B cell (primary cell): ENCODE measurements around the gene ANXA4. TPM values are rescaled to one million over a fixed set of nuclear protein-coding genes. Genes with fewer than 3 reads are reported as not detected.

Source experiments
- ATAC-seq: fragments of 200-7000 bp; cut with Tn5 transposase; one replicate; pipeline ENCODE4 v1.10.0; 2021; ENCODE audit warnings: low read depth, mild to moderate bottlenecking, moderate number of reproducible peaks, moderate library complexity
- CTCF ChIA-PET: fragments of 350-600 bp; sonication (Branson Sonifier 250); formaldehyde crosslinking; loops from one replicate; lab custom pipeline; 2021; ENCODE audit warnings: antibody characterized with exemption, inconsistent platforms; lab: Charles Lee
- POLR2A ChIA-PET: fragments of 350-600 bp; sonication (Branson Sonifier 250); formaldehyde crosslinking; loops from one replicate; lab custom pipeline; 2021; ENCODE audit warnings: antibody characterized with exemption; lab: Charles Lee
- DNase-seq: peaks from one replicate; pipeline ENCODE4 v3.0.0; 2013
- H2AFZ ChIP-seq: 2 replicates; pipeline ENCODE4 v1.6.1; 2012; ENCODE audit warnings: mild to moderate bottlenecking, low read depth, low read length; ENCODE audit not compliant: insufficient read depth, poor library complexity, severe bottlenecking
- H3K27ac ChIP-seq, 2 donors: 1 replicate in 1 of 2; 2 replicates in 1 of 2; pipeline ENCODE4 v1.5.1; 2012 to 2013; ENCODE audit warnings: low read length in 2 of 2, mild to moderate bottlenecking in 2 of 2, moderate library complexity in 1 of 2
- H3K27me3 ChIP-seq, 4 experiments: fragments of 200-600 bp in 1 of 4; sonication (generic) in 1 of 4; replicated peaks in 1 of 4; 1 replicate in 2 of 4; 2 replicates in 2 of 4; pipeline versions ENCODE4 v1.6.1 to v1.7.0; 2013 to 2016; ENCODE audit warnings: low read length in 3 of 4, mild to moderate bottlenecking in 2 of 4, mixed read lengths in 1 of 4, moderate library complexity in 1 of 4; ENCODE audit not compliant: insufficient read depth in 4 of 4, control insufficient read depth in 3 of 4; ENCODE audit errors: control extremely low read depth in 1 of 4
- H3K36me3 ChIP-seq, 2 experiments: replicated peaks in 1 of 2; 1 replicate in 1 of 2; 2 replicates in 1 of 2; pipeline versions ENCODE4 v1.6.1 to v1.7.1; 2013; ENCODE audit warnings: low read length in 1 of 2; ENCODE audit not compliant: insufficient read depth in 2 of 2, control insufficient read depth in 1 of 2; ENCODE audit errors: control extremely low read depth in 1 of 2, extremely low read depth in 1 of 2
- H3K4me1 ChIP-seq, 2 donors: fragments of 200-600 bp in 1 of 2; sonication (generic) in 1 of 2; 1 replicate in 1 of 2; 2 replicates in 1 of 2; pipeline versions ENCODE4 v1.5.1 to v1.6.1; 2013 to 2017; ENCODE audit warnings: low read length in 2 of 2; ENCODE audit not compliant: control insufficient read depth in 2 of 2, insufficient read depth in 2 of 2
- H3K4me2 ChIP-seq: replicated peaks from 2 replicates; pipeline ENCODE3; 2012; ENCODE audit warnings: mild to moderate bottlenecking, low read depth, low read length; ENCODE audit not compliant: poor library complexity, severe bottlenecking
- H3K4me3 ChIP-seq, 5 experiments: fragments of 200-600 bp in 1 of 5; sonication (generic) in 1 of 5; 1 replicate in 3 of 5; 2 replicates in 2 of 5; pipeline versions ENCODE4 v1.5.1 to v1.7.0; 2011 to 2016; ENCODE audit warnings: low read length in 4 of 5, mild to moderate bottlenecking in 4 of 5, low read depth in 2 of 5, control low read depth in 1 of 5, moderate library complexity in 1 of 5; ENCODE audit not compliant: insufficient read depth in 1 of 5; ENCODE audit errors: control extremely low read depth in 1 of 5, extremely low read depth in 1 of 5
- H3K79me2 ChIP-seq: fragments of 200-600 bp; sonication (generic); one replicate; pipeline ENCODE4 v1.6.0; 2016; ENCODE audit warnings: low read length; ENCODE audit not compliant: control insufficient read depth, insufficient read depth
- H3K9ac ChIP-seq: fragments of 200-600 bp; sonication (generic); 2 replicates; pipeline ENCODE4 v1.6.1; 2017; ENCODE audit warnings: mild to moderate bottlenecking, low read length, moderate library complexity
- H3K9me3 ChIP-seq, 3 donors: one replicate each; pipeline versions ENCODE4 v1.6.1 to v1.7.1; 2013; ENCODE audit warnings: low read length in 2 of 3; ENCODE audit not compliant: control insufficient read depth in 2 of 3, insufficient read depth in 1 of 3; ENCODE audit errors: control extremely low read depth in 1 of 3
- H4K20me1 ChIP-seq: 2 replicates; pipeline ENCODE4 v1.6.0; 2012; ENCODE audit warnings: mild to moderate bottlenecking, low read length; ENCODE audit not compliant: insufficient read depth, control insufficient read depth, poor library complexity, severe bottlenecking
- H3K27ac Mint-ChIP-seq: one replicate; pipeline ENCODE4 v1.8.0; 2021; ENCODE audit warnings: mixed read lengths
- H3K27me3 Mint-ChIP-seq: one replicate; pipeline ENCODE4 v1.8.0; 2021; ENCODE audit warnings: mixed read lengths
- H3K4me1 Mint-ChIP-seq: one replicate; pipeline ENCODE4 v1.8.0; 2021; ENCODE audit warnings: mixed read lengths
- H3K4me3 Mint-ChIP-seq: one replicate; pipeline ENCODE4 v1.8.0; 2021; ENCODE audit warnings: mixed read lengths
- H3K9me3 Mint-ChIP-seq: one replicate; pipeline ENCODE4 v1.8.0; 2022; ENCODE audit warnings: mixed read lengths; ENCODE audit not compliant: insufficient read depth
- EZH2 ChIP-seq: IDR thresholded peaks from 2 replicates; pipeline ENCODE4 v1.6.1; 2012; ENCODE audit warnings: borderline replicate concordance, low read depth, mild to moderate bottlenecking, moderate library complexity, low read length; ENCODE audit not compliant: insufficient read depth, poor library complexity, severe bottlenecking
- WGBS: methylation state at CpG from one replicate; pipeline ENCODE4 v1.1.5; 2013; ENCODE audit warnings: missing lambda C conversion rate; ENCODE audit not compliant: insufficient coverage; 5-methylcytosine and 5-hydroxymethylcytosine counted together
- intact Hi-C: fragments of 100-400 bp; cut with micrococcal nuclease; formaldehyde crosslinking; loops from one replicate; pipeline ENCODE4 v1.10.0; 2022
- polyA plus RNA-seq: library from polyadenylated mRNA; depleted of rRNA; stranded (reverse); fragments of >200 nt; gene quantifications from 2 replicates; pipeline ENCODE4 v1.2.3, GENCODE V29; 2012
- total RNA-seq, 2 donors: library from RNA; stranded (reverse); fragments of 120-200 nt in 1 of 2; gene quantifications; 1 replicate in 1 of 2; 2 replicates in 1 of 2; pipeline versions ENCODE4 v1.2.3 to v1.2.4, GENCODE V29; 2013 to 2022
- TF ChIP-seq, protein P1 (sequence below): fragments of 200-600 bp; IDR thresholded peaks from one replicate; pipeline ENCODE4 v1.8.0; 2022; ENCODE audit warnings: antibody characterized with exemption, mild to moderate bottlenecking

The ANXA4 gene
- total and polyA plus RNA-seq, 2 donors (not counting 1 experiment from before 2014, with no cell fraction given) = 28.4 to 61.7 TPM

DNA sequence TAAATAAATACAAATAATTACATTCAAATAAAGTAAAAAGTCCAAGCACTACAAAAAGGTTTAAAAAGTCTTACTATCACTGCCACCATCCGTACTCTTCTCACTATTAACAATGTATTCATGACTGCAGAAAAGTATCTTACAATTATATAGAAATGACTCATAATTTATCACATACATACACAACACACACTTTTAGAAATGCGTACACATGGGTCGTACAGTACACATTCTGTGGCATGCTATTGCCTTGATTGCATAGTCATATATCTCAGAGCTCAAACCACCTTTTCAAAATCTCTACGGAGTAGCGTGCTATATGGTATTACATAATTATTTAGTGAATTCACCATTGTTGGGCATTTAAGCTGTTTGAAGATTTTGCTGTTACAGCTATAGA lies 41.6 kb upstream of the ANXA4 start:
- H3K4me1 Mint-ChIP-seq = peaks cover 12% of the 10 kb centered on the region
- H3K4me1 ChIP-seq = peaks cover 6 to 7% of the 10 kb centered on the region in 2 donors
- DNase-seq = no peak
- H3K9me3 Mint-ChIP-seq = no peaks in the 10 kb centered on the region
- WGBS = no CpG with 5 or more reads among the region's 5 CpGs
- no peaks in the 10 kb centered on the region for H3K79me2 ChIP-seq
- H3K4me3 Mint-ChIP-seq = no peak overlapping the region
- peaks cover 53% of the 10 kb centered on the region for H3K27me3 Mint-ChIP-seq
- no peaks in the 10 kb centered on the region for H4K20me1 ChIP-seq
- H3K27me3 ChIP-seq = peaks cover 0 to 19% (median 9%) of the 10 kb centered on the region in 4 experiments
- H3K27ac ChIP-seq = no peak overlapping the region
- no peaks in the 10 kb centered on the region for H3K36me3 ChIP-seq
- intact Hi-C loops = no loop called here
- H3K4me3 ChIP-seq = no peak overlapping the region
- H2AFZ ChIP-seq = no peak overlapping the region
- TF ChIP-seq, protein P1, sequence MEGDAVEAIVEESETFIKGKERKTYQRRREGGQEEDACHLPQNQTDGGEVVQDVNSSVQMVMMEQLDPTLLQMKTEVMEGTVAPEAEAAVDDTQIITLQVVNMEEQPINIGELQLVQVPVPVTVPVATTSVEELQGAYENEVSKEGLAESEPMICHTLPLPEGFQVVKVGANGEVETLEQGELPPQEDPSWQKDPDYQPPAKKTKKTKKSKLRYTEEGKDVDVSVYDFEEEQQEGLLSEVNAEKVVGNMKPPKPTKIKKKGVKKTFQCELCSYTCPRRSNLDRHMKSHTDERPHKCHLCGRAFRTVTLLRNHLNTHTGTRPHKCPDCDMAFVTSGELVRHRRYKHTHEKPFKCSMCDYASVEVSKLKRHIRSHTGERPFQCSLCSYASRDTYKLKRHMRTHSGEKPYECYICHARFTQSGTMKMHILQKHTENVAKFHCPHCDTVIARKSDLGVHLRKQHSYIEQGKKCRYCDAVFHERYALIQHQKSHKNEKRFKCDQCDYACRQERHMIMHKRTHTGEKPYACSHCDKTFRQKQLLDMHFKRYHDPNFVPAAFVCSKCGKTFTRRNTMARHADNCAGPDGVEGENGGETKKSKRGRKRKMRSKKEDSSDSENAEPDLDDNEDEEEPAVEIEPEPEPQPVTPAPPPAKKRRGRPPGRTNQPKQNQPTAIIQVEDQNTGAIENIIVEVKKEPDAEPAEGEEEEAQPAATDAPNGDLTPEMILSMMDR = no peak
- no peak for TF ChIP-seq EZH2
- no peaks in the 10 kb centered on the region for H3K9me3 ChIP-seq
- POLR2A ChIA-PET = no interaction called here
- CTCF ChIA-PET = interaction anchor here (1.9 kb wide), 1 partner anchor 23 kb away, joined by 6 read pairs; no protein-coding TSS in a partner anchor
- no peak for ATAC-seq
- H3K4me2 ChIP-seq = no peak overlapping the region
- H3K27ac Mint-ChIP-seq = no peak overlapping the region
- no peak overlapping the region for H3K9ac ChIP-seq

DNA sequence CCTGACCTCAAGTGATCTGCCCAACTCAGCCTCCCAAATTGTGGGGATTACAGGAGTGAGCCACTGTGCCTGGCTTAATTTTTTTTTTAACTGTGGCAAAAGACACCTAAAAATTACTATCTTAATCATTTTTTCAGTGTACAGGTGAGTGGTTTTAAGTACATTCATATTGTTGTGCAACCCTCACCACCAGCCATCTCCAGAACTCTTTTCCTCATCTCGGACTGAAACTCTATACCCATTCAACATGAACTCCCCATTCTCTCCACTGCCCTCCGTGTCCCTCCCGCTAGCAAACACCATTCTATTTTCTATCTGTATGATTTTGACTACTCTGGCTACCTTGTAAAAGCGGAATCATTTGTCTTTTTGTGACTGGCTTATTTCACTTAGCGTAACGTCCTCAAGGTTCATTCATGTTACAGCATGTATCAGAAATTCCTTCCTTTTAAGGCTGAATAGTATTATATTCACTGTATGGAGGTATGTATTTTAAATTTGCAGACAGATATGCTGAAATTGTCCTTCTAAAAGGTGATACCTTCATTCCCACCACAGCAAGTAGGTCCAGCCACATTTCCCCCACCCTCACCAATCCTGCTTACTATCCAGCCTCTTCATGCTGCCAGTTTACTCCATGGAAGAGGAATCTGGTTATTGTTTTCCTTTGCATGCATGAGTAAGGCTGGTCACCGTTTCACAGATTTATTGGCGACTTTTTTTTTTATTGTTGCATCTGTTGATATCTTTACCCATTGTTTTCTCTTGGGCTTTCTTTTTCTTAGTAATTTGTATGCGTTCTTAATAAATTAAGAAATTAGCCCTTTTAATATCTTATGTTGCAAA lies 40.6 kb upstream of the ANXA4 start:
- intact Hi-C loops = no loop called here
- POLR2A ChIA-PET = no interaction called here
- Mint-ChIP-seq H3K9me3 (no peaks in the 10 kb centered on the region), H3K4me1 (peaks cover 6% of the 10 kb centered on the region), H3K27me3 (peaks cover 45% of the 10 kb centered on the region), H3K27ac (no peak overlapping the region), H3K4me3 (no peak overlapping the region)
- H3K4me3 ChIP-seq = no peak overlapping the region
- H4K20me1 ChIP-seq = no peaks in the 10 kb centered on the region
- no peaks in the 10 kb centered on the region for H3K36me3 ChIP-seq
- TF ChIP-seq, protein P1 = no peak
- no peak for TF ChIP-seq EZH2
- no peak overlapping the region for H2AFZ ChIP-seq
- no peak overlapping the region for H3K4me2 ChIP-seq
- WGBS = 93% methylated on average over 3 of the region's 9 CpGs
- no peaks in the 10 kb centered on the region for H3K79me2 ChIP-seq
- H3K9me3 ChIP-seq = no peaks in the 10 kb centered on the region
- ATAC-seq (no peak), DNase-seq (no peak)
- peaks cover 5% of the 10 kb centered on the region in 2 donors for H3K4me1 ChIP-seq
- no peak overlapping the region for H3K9ac ChIP-seq
- H3K27ac ChIP-seq = no peak overlapping the region
- H3K27me3 ChIP-seq = peaks cover 0 to 12% (median 5%) of the 10 kb centered on the region in 4 experiments
- CTCF ChIA-PET = interaction anchor here (1.2 kb wide), 1 partner anchor 23 kb away, joined by 3 read pairs; no protein-coding TSS in a partner anchor
